GM12865 (cell line): Measurements from ENCODE around the gene HECW1.

Experiments used
- DNase-seq: peaks from one replicate; pipeline ENCODE4 v3.0.0; 2010; ENCODE audit warnings: low read depth
- H3K4me3 ChIP-seq: 2 replicates; pipeline ENCODE4 v1.5.1; 2011; ENCODE audit warnings: mild to moderate bottlenecking, low read depth, low read length, control low read depth
- CTCF ChIP-seq: IDR thresholded peaks from 2 replicates; pipeline ENCODE4 v1.5.1; 2011; ENCODE audit warnings: low read length, control low read depth, low read depth, inconsistent platforms; ENCODE audit not compliant: insufficient read depth; ENCODE audit errors: missing control alignments

The HECW1 gene

GRCh38 chr7:43557831-43558495 lies 445.5 kb downstream of the HECW1 start:
- H3K4me3 ChIP-seq = no peak overlapping the region
- no peak for TF ChIP-seq CTCF
- no peak for DNase-seq

- DNase-seq = no peak
- H3K4me3 ChIP-seq = no peak overlapping the region
- TF ChIP-seq CTCF = no peak
These were observed 446.9 kb downstream of the HECW1 start for GRCh38 chr7:43559171-43559945.

- TF ChIP-seq CTCF = no peak
- H3K4me3 ChIP-seq = no peak overlapping the region
- no peak for DNase-seq
These were observed 447.5 kb downstream of the HECW1 start for GRCh38 chr7:43559946-43560335.

- DNase-seq = no peak
- no peak overlapping the region for H3K4me3 ChIP-seq
- TF ChIP-seq CTCF = no peak
These were observed 448.4 kb downstream of the HECW1 start for GRCh38 chr7:43560742-43561330.

GRCh38 chr7:43562383-43562782 lies 449.9 kb downstream of the HECW1 start:
- no peak for TF ChIP-seq CTCF
- DNase-seq = no peak
- H3K4me3 ChIP-seq = no peak overlapping the region

- no peak for TF ChIP-seq CTCF
- no peak for DNase-seq
- no peak overlapping the region for H3K4me3 ChIP-seq
These were observed 453.3 kb downstream of the HECW1 start for GRCh38 chr7:43565786-43566185.
